HEK293T (cell line): ENCODE results near the gene GALNT13.

Source experiments
- CTCF ChIA-PET: fragments of 350-600 bp; formaldehyde crosslinking; extraction: SDS; loops from one replicate; lab custom pipeline; 2021; ENCODE audit warnings: antibody characterized with exemption, inconsistent platforms; lab: Yijun Ruan, JAX
- POLR2A ChIA-PET: fragments of 350-600 bp; formaldehyde crosslinking; extraction: SDS; loops from one replicate; lab custom pipeline; 2020; ENCODE audit warnings: antibody characterized with exemption, inconsistent platforms; lab: Yijun Ruan, JAX
- DNase-seq: peaks from one replicate; pipeline ENCODE4 v3.0.0; 2012; ENCODE audit warnings: mixed read lengths; ENCODE audit errors: extremely low spot score
- ARNT ChIP-seq: fragments of 450-650 bp; IDR thresholded peaks from 2 replicates; pipeline ENCODE4 v1.6.1; 2017; ENCODE audit warnings: mild to moderate bottlenecking
- BHLHE40 ChIP-seq: fragments of 450-650 bp; IDR thresholded peaks from 2 replicates; pipeline ENCODE4 v1.6.1; 2016; ENCODE audit warnings: mild to moderate bottlenecking, moderate library complexity, borderline replicate concordance
- CTBP1 ChIP-seq: fragments of 450-650 bp; IDR thresholded peaks from 2 replicates; pipeline ENCODE4 v1.6.1; 2016; ENCODE audit warnings: borderline replicate concordance
- ELF4 ChIP-seq: fragments of 450-650 bp; IDR thresholded peaks from 2 replicates; pipeline ENCODE4 v1.6.1; 2017; ENCODE audit warnings: antibody characterized with exemption
- FOXA1 ChIP-seq: fragments of 450-650 bp; IDR thresholded peaks from 2 replicates; pipeline ENCODE4 v1.6.1; 2016; ENCODE audit warnings: mild to moderate bottlenecking
- FOXK2 ChIP-seq: fragments of 450-650 bp; IDR thresholded peaks from 2 replicates; pipeline ENCODE4 v1.6.1; 2016; ENCODE audit warnings: mild to moderate bottlenecking
- FOXM1 ChIP-seq: fragments of 450-650 bp; IDR thresholded peaks from 2 replicates; pipeline ENCODE4 v1.6.1; 2017; ENCODE audit warnings: mild to moderate bottlenecking, borderline replicate concordance
- HDGF ChIP-seq: fragments of 450-650 bp; IDR thresholded peaks from 2 replicates; pipeline ENCODE4 v1.6.1; 2017; ENCODE audit warnings: antibody characterized with exemption, borderline replicate concordance
- L3MBTL2 ChIP-seq: fragments of 450-650 bp; conservative IDR thresholded peaks from 2 replicates; pipeline ENCODE4 v1.6.1; 2016; ENCODE audit warnings: mild to moderate bottlenecking
- LEF1 ChIP-seq: fragments of 450-650 bp; IDR thresholded peaks from 2 replicates; pipeline ENCODE4 v1.6.1; 2017; ENCODE audit warnings: mild to moderate bottlenecking, borderline replicate concordance
- NFRKB ChIP-seq: fragments of 450-650 bp; IDR thresholded peaks from 2 replicates; pipeline ENCODE4 v1.6.1; 2016; ENCODE audit warnings: mild to moderate bottlenecking, moderate library complexity
- PKNOX1 ChIP-seq: fragments of 450-650 bp; IDR thresholded peaks from 2 replicates; pipeline ENCODE4 v1.6.1; 2016
- SP1 ChIP-seq: fragments of 450-650 bp; IDR thresholded peaks from 2 replicates; pipeline ENCODE4 v1.6.1; 2017
- SUZ12 ChIP-seq: fragments of 450-650 bp; IDR thresholded peaks from 2 replicates; pipeline ENCODE4 v1.6.1; 2016; ENCODE audit warnings: mild to moderate bottlenecking
- TARDBP ChIP-seq: fragments of 450-650 bp; IDR thresholded peaks from 2 replicates; pipeline ENCODE4 v1.6.1; 2016
- ZNF384 ChIP-seq: fragments of 450-650 bp; IDR thresholded peaks from 2 replicates; pipeline ENCODE4 v1.6.1; 2016

The GALNT13 gene

GRCh38 chr2:153971855-153972254 is 100.1 kb downstream of the GALNT13 start:
- DNase-seq = no peak
- TF ChIP-seq L3MBTL2 (no peak), FOXA1 (no peak), CTBP1 (no peak), FOXM1 (no peak), FOXK2 (no peak), BHLHE40 (no peak), LEF1 (no peak), SUZ12 (no peak), ARNT (no peak), SP1 (no peak), TARDBP (no peak)
- POLR2A ChIA-PET = no interaction called here
- CTCF ChIA-PET = interaction anchor here (0.6 to 0.7 kb wide), 2 partner anchors 254 to 1112 kb away, joined by 3 read pairs; no protein-coding TSS in a partner anchor

DNA sequence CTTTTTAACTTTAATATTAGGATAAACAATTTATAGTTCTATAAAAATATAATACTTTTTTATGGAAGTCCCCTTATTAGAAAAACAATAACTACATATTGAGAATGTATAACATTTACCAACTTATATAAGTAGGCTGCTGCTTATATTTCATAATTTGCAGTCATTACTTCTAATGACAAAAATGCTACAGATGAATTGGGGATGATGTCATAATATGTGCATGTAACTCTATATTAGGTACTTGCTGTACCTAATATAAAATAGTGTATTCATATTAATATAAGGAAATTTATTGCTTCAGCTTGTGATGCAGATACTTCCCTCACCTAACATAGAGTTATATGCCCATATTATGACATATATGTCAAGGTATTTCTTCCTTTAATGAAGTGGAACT is 100.7 kb downstream of the GALNT13 start:
- TF ChIP-seq LEF1 (no peak), FOXM1 (no peak), TARDBP (no peak), FOXK2 (no peak), SUZ12 (no peak)
- ChIA-PET POLR2A (interaction anchor here (0.8 kb wide), 1 partner anchor 923 kb away, joined by 3 read pairs; no protein-coding TSS in a partner anchor), CTCF (interaction anchor here (0.6 kb wide), 1 partner anchor 254 kb away, joined by 3 read pairs; no protein-coding TSS in a partner anchor)
- no peak for DNase-seq

- DNase-seq = no peak
- no peak for TF ChIP-seq ZNF384
- ChIA-PET CTCF (no interaction called here), POLR2A (no interaction called here)
Observed at GRCh38 chr2:153986488-153987229, 114.9 kb downstream of the GALNT13 start.

DNA sequence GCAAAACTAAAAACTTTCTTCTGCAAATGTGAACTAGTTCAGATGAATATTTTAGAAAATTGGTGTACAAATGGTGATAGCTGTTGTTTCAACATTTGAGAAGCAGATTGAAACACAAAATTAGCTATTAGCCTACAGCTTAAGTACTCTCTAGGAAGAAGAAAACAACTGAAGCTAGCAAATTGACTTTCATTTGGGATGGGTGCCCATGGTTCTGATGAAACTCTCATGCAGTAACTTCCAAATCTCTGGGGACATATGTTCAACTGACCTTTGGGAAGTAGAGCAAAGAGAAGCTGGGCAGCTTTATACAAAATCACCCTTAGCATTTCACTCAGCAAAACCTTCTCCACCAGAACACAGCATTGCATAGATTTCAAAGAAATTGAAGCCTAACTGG is 119.0 kb downstream of the GALNT13 start:
- no peak for TF ChIP-seq BHLHE40
- TF ChIP-seq ARNT = no peak
- TF ChIP-seq TARDBP = no peak
- TF ChIP-seq CTBP1 = no peak
- no peak for TF ChIP-seq SUZ12
- no peak for TF ChIP-seq PKNOX1
- TF ChIP-seq NFRKB = no peak
- no peak for TF ChIP-seq ELF4
- TF ChIP-seq ZNF384 = no peak
- TF ChIP-seq L3MBTL2 = no peak
- no peak for TF ChIP-seq FOXM1
- TF ChIP-seq FOXK2 = no peak
- POLR2A ChIA-PET = no interaction called here
- no peak for DNase-seq
- CTCF ChIA-PET = no interaction called here

DNA sequence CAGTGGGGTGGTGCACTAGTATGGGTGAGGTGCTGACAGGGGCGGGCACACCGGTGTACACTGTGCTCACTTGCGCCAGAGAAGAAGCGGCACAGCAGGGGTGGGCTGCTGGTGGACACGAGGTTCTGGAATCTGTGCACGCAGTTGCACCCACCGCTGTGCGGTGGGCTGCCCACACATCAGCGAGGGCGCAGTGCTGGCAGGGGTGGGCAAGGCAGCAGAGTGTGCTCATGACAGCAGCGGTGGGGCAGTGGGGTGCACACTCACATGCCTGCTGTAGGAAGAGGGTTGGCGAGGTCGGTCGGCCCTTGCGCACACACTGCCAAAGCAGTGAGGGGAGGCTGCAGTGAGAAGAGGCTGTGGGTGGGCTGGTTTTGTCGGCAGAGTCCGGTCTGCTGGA is 141.8 kb downstream of the GALNT13 start:
- ChIA-PET POLR2A (no interaction called here), CTCF (no interaction called here)
- DNase-seq = no peak
- no peak for TF ChIP-seq L3MBTL2
- no peak for TF ChIP-seq HDGF
- no peak for TF ChIP-seq CTBP1
- TF ChIP-seq BHLHE40 = no peak
- TF ChIP-seq PKNOX1 = no peak
- TF ChIP-seq FOXA1 = no peak
- TF ChIP-seq FOXK2 = no peak
- TF ChIP-seq NFRKB = no peak
- no peak for TF ChIP-seq FOXM1
- TF ChIP-seq LEF1 = no peak
- no peak for TF ChIP-seq SP1
- no peak for TF ChIP-seq ZNF384

DNA sequence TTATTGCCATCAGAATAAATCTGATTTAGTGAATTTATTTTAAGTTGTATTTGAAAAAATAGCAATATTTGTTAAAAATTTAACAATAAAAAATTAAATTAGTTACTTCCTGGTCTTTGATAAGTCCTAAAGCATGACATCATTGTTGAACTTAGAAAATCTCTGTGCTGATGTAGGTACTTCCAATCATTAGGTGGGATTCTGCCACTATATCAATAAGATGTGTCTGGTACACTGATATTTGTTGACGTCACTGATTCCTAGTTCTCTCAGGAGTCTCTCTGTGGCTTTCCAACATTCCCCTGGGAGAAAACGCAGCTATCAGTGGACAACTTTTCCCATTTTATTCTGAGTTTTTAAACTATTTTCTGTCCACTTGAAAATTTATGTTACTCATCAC is 143.5 kb downstream of the GALNT13 start:
- CTCF ChIA-PET = no interaction called here
- POLR2A ChIA-PET = no interaction called here
- no peak for TF ChIP-seq SP1
- no peak for TF ChIP-seq PKNOX1
- no peak for TF ChIP-seq CTBP1
- no peak for TF ChIP-seq FOXA1
- TF ChIP-seq BHLHE40 = no peak
- no peak for TF ChIP-seq NFRKB
- TF ChIP-seq LEF1 = no peak
- TF ChIP-seq ELF4 = no peak
- no peak for TF ChIP-seq ZNF384
- TF ChIP-seq FOXM1 = no peak
- TF ChIP-seq FOXK2 = no peak
- no peak for TF ChIP-seq HDGF
- TF ChIP-seq TARDBP = no peak
- no peak for TF ChIP-seq ARNT
- no peak for TF ChIP-seq L3MBTL2
- DNase-seq = no peak
